ENCODE results near the gene PHLDA3.

DNA sequence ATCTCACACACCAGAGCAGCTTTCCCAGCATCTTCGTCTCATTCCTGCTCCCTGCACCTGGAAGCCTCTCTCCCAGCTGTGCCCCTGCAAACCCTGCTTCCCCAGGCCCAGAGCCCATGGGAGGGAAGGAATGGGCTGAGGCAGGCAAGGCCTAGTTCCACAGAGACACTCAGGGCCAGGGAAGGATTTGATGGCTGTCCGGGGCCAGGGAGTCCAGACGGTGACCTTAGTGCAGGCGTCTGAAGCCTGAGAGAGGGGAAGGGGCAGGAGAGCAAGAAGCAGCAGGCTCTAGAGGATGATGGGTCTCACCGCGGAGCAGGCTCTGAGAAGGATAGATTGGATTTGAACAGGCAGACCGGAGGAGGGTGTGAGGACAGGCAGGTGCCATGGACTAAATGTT lies 25.2 kb downstream of the PHLDA3 start:
- TF ChIP-seq, protein P1, sequence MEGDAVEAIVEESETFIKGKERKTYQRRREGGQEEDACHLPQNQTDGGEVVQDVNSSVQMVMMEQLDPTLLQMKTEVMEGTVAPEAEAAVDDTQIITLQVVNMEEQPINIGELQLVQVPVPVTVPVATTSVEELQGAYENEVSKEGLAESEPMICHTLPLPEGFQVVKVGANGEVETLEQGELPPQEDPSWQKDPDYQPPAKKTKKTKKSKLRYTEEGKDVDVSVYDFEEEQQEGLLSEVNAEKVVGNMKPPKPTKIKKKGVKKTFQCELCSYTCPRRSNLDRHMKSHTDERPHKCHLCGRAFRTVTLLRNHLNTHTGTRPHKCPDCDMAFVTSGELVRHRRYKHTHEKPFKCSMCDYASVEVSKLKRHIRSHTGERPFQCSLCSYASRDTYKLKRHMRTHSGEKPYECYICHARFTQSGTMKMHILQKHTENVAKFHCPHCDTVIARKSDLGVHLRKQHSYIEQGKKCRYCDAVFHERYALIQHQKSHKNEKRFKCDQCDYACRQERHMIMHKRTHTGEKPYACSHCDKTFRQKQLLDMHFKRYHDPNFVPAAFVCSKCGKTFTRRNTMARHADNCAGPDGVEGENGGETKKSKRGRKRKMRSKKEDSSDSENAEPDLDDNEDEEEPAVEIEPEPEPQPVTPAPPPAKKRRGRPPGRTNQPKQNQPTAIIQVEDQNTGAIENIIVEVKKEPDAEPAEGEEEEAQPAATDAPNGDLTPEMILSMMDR (IDR thresholded peaks at IDR 0.05 in 4 of 5, conservative IDR thresholded peaks at IDR 0.05 in 1 of 5), result no peak
- no peak for TF ChIP-seq POLR2A (IDR thresholded peaks at IDR 0.05)
